B cell (primary cell): ENCODE measurements around the gene PDIA4. TPM values are rescaled to one million over a fixed set of nuclear protein-coding genes. Genes with fewer than 3 reads are reported as not detected.

ENCODE experiments used
- ATAC-seq: fragments of 200-7000 bp; cut with Tn5 transposase; one replicate; pipeline ENCODE4 v1.10.0; 2021; ENCODE audit warnings: low read depth, mild to moderate bottlenecking, moderate number of reproducible peaks, moderate library complexity
- CTCF ChIA-PET: fragments of 350-600 bp; sonication (Branson Sonifier 250); formaldehyde crosslinking; loops from one replicate; lab custom pipeline; 2021; ENCODE audit warnings: antibody characterized with exemption, inconsistent platforms; lab: Charles Lee
- POLR2A ChIA-PET: fragments of 350-600 bp; sonication (Branson Sonifier 250); formaldehyde crosslinking; loops from one replicate; lab custom pipeline; 2021; ENCODE audit warnings: antibody characterized with exemption; lab: Charles Lee
- DNase-seq: peaks from one replicate; pipeline ENCODE4 v3.0.0; 2013
- H2AFZ ChIP-seq: 2 replicates; pipeline ENCODE4 v1.6.1; 2012; ENCODE audit warnings: mild to moderate bottlenecking, low read depth, low read length; ENCODE audit not compliant: insufficient read depth, poor library complexity, severe bottlenecking
- H3K27ac ChIP-seq, 2 donors: 1 replicate in 1 of 2; 2 replicates in 1 of 2; pipeline ENCODE4 v1.5.1; 2012 to 2013; ENCODE audit warnings: low read length in 2 of 2, mild to moderate bottlenecking in 2 of 2, moderate library complexity in 1 of 2
- H3K27me3 ChIP-seq, 4 experiments: fragments of 200-600 bp in 1 of 4; sonication (generic) in 1 of 4; replicated peaks in 1 of 4; 1 replicate in 2 of 4; 2 replicates in 2 of 4; pipeline versions ENCODE4 v1.6.1 to v1.7.0; 2013 to 2016; ENCODE audit warnings: low read length in 3 of 4, mild to moderate bottlenecking in 2 of 4, mixed read lengths in 1 of 4, moderate library complexity in 1 of 4; ENCODE audit not compliant: insufficient read depth in 4 of 4, control insufficient read depth in 3 of 4; ENCODE audit errors: control extremely low read depth in 1 of 4
- H3K36me3 ChIP-seq, 2 experiments: replicated peaks in 1 of 2; 1 replicate in 1 of 2; 2 replicates in 1 of 2; pipeline versions ENCODE4 v1.6.1 to v1.7.1; 2013; ENCODE audit warnings: low read length in 1 of 2; ENCODE audit not compliant: insufficient read depth in 2 of 2, control insufficient read depth in 1 of 2; ENCODE audit errors: control extremely low read depth in 1 of 2, extremely low read depth in 1 of 2
- H3K4me1 ChIP-seq, 2 donors: fragments of 200-600 bp in 1 of 2; sonication (generic) in 1 of 2; 1 replicate in 1 of 2; 2 replicates in 1 of 2; pipeline versions ENCODE4 v1.5.1 to v1.6.1; 2013 to 2017; ENCODE audit warnings: low read length in 2 of 2; ENCODE audit not compliant: control insufficient read depth in 2 of 2, insufficient read depth in 2 of 2
- H3K4me2 ChIP-seq: replicated peaks from 2 replicates; pipeline ENCODE3; 2012; ENCODE audit warnings: mild to moderate bottlenecking, low read depth, low read length; ENCODE audit not compliant: poor library complexity, severe bottlenecking
- H3K4me3 ChIP-seq, 5 experiments: fragments of 200-600 bp in 1 of 5; sonication (generic) in 1 of 5; 1 replicate in 3 of 5; 2 replicates in 2 of 5; pipeline versions ENCODE4 v1.5.1 to v1.7.0; 2011 to 2016; ENCODE audit warnings: low read length in 4 of 5, mild to moderate bottlenecking in 4 of 5, low read depth in 2 of 5, control low read depth in 1 of 5, moderate library complexity in 1 of 5; ENCODE audit not compliant: insufficient read depth in 1 of 5; ENCODE audit errors: control extremely low read depth in 1 of 5, extremely low read depth in 1 of 5
- H3K79me2 ChIP-seq: fragments of 200-600 bp; sonication (generic); one replicate; pipeline ENCODE4 v1.6.0; 2016; ENCODE audit warnings: low read length; ENCODE audit not compliant: control insufficient read depth, insufficient read depth
- H3K9ac ChIP-seq: fragments of 200-600 bp; sonication (generic); 2 replicates; pipeline ENCODE4 v1.6.1; 2017; ENCODE audit warnings: mild to moderate bottlenecking, low read length, moderate library complexity
- H3K9me3 ChIP-seq, 3 donors: one replicate each; pipeline versions ENCODE4 v1.6.1 to v1.7.1; 2013; ENCODE audit warnings: low read length in 2 of 3; ENCODE audit not compliant: control insufficient read depth in 2 of 3, insufficient read depth in 1 of 3; ENCODE audit errors: control extremely low read depth in 1 of 3
- H4K20me1 ChIP-seq: 2 replicates; pipeline ENCODE4 v1.6.0; 2012; ENCODE audit warnings: mild to moderate bottlenecking, low read length; ENCODE audit not compliant: insufficient read depth, control insufficient read depth, poor library complexity, severe bottlenecking
- H3K27ac Mint-ChIP-seq: one replicate; pipeline ENCODE4 v1.8.0; 2021; ENCODE audit warnings: mixed read lengths
- H3K27me3 Mint-ChIP-seq: one replicate; pipeline ENCODE4 v1.8.0; 2021; ENCODE audit warnings: mixed read lengths
- H3K4me1 Mint-ChIP-seq: one replicate; pipeline ENCODE4 v1.8.0; 2021; ENCODE audit warnings: mixed read lengths
- H3K4me3 Mint-ChIP-seq: one replicate; pipeline ENCODE4 v1.8.0; 2021; ENCODE audit warnings: mixed read lengths
- H3K9me3 Mint-ChIP-seq: one replicate; pipeline ENCODE4 v1.8.0; 2022; ENCODE audit warnings: mixed read lengths; ENCODE audit not compliant: insufficient read depth
- CTCF ChIP-seq: fragments of 200-600 bp; IDR thresholded peaks from one replicate; pipeline ENCODE4 v1.8.0; 2022; ENCODE audit warnings: antibody characterized with exemption, mild to moderate bottlenecking
- EZH2 ChIP-seq: IDR thresholded peaks from 2 replicates; pipeline ENCODE4 v1.6.1; 2012; ENCODE audit warnings: borderline replicate concordance, low read depth, mild to moderate bottlenecking, moderate library complexity, low read length; ENCODE audit not compliant: insufficient read depth, poor library complexity, severe bottlenecking
- WGBS: methylation state at CpG from one replicate; pipeline ENCODE4 v1.1.5; 2013; ENCODE audit warnings: missing lambda C conversion rate; ENCODE audit not compliant: insufficient coverage; 5-methylcytosine and 5-hydroxymethylcytosine counted together
- intact Hi-C: fragments of 100-400 bp; cut with micrococcal nuclease; formaldehyde crosslinking; loops from one replicate; pipeline ENCODE4 v1.10.0; 2022
- polyA plus RNA-seq: library from polyadenylated mRNA; depleted of rRNA; stranded (reverse); fragments of >200 nt; gene quantifications from 2 replicates; pipeline ENCODE4 v1.2.3, GENCODE V29; 2012
- total RNA-seq, 2 donors: library from RNA; stranded (reverse); fragments of 120-200 nt in 1 of 2; gene quantifications; 1 replicate in 1 of 2; 2 replicates in 1 of 2; pipeline versions ENCODE4 v1.2.3 to v1.2.4, GENCODE V29; 2013 to 2022

Gene PDIA4
- total and polyA plus RNA-seq, 2 donors (not counting 1 experiment from before 2014, with no cell fraction given) = 31.6 to 34.7 TPM

GRCh38 chr7:149074116-149074885 lies 46.0 kb upstream of the PDIA4 start:
- ATAC-seq = no peak
- WGBS = no CpG with 5 or more reads among the region's 3 CpGs
- H3K4me2 ChIP-seq = no peak overlapping the region

More at GRCh38 chr7:149074116-149074885, 46.0 kb upstream of the PDIA4 start:
- Histone ChIP-seq H3K9me3 (peaks cover 0 to 10% (median 0%) of the 10 kb centered on the region in 3 donors), H3K27me3 (no peaks in the 10 kb centered on the region), H2AFZ (no peak overlapping the region), H3K4me3 (no peak overlapping the region), H3K79me2 (no peaks in the 10 kb centered on the region), H4K20me1 (no peaks in the 10 kb centered on the region), H3K4me1 (no peaks in the 10 kb centered on the region), H3K9ac (no peak overlapping the region), H3K27ac (no peak overlapping the region), H3K36me3 (peaks cover 0 to 33% of the 10 kb centered on the region in 2 experiments)
- no peaks in the 10 kb centered on the region for H3K9me3 Mint-ChIP-seq
- H3K27me3 Mint-ChIP-seq = no peaks in the 10 kb centered on the region
- H3K27ac Mint-ChIP-seq = no peak overlapping the region
- no peak overlapping the region for H3K4me3 Mint-ChIP-seq
- intact Hi-C loops = no loop called here
- CTCF ChIA-PET = interaction anchor here (0.7 kb wide), 1 partner anchor 69 kb away, joined by 3 read pairs; no protein-coding TSS in a partner anchor
- no peaks in the 10 kb centered on the region for H3K4me1 Mint-ChIP-seq
- no peak for DNase-seq
- TF ChIP-seq CTCF (no peak), EZH2 (no peak)
- POLR2A ChIA-PET = no interaction called here
